ENCODE measurements around the gene DYNLT2.

DNA sequence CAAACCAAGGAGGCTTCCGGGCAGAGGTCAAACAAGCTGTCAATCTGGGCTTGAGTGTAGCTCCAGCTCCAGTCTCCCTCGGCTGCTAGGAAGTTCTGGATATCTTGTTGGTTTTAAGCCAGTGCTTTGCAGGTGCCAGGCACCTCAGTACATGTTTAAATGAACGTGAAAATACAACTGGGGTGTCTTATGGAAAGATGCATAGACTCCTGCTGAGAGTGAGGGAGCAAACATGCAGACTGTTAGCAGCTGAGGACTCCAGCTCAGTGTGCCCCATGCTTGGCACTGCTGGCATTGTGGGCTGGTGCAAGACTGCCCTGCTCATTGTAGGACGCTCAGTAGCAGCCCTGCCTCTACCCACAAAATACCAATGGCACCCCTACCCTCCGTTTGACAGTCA is 28.5 kb upstream of the DYNLT2 start:
- TF ChIP-seq, protein P1, sequence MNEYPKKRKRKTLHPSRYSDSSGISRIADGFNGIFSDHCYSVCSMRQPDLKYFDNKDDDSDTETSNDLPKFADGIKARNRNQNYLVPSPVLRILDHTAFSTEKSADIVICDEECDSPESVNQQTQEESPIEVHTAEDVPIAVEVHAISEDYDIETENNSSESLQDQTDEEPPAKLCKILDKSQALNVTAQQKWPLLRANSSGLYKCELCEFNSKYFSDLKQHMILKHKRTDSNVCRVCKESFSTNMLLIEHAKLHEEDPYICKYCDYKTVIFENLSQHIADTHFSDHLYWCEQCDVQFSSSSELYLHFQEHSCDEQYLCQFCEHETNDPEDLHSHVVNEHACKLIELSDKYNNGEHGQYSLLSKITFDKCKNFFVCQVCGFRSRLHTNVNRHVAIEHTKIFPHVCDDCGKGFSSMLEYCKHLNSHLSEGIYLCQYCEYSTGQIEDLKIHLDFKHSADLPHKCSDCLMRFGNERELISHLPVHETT (CRISPR knock-in tag; conservative IDR thresholded peaks at IDR 0.05): no peak
- no peak for TF ChIP-seq CENPX (CRISPR knock-in tag; IDR thresholded peaks at IDR 0.05)
- TF ChIP-seq, protein P2, sequence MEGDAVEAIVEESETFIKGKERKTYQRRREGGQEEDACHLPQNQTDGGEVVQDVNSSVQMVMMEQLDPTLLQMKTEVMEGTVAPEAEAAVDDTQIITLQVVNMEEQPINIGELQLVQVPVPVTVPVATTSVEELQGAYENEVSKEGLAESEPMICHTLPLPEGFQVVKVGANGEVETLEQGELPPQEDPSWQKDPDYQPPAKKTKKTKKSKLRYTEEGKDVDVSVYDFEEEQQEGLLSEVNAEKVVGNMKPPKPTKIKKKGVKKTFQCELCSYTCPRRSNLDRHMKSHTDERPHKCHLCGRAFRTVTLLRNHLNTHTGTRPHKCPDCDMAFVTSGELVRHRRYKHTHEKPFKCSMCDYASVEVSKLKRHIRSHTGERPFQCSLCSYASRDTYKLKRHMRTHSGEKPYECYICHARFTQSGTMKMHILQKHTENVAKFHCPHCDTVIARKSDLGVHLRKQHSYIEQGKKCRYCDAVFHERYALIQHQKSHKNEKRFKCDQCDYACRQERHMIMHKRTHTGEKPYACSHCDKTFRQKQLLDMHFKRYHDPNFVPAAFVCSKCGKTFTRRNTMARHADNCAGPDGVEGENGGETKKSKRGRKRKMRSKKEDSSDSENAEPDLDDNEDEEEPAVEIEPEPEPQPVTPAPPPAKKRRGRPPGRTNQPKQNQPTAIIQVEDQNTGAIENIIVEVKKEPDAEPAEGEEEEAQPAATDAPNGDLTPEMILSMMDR (CRISPR knock-in tag; IDR thresholded peaks at IDR 0.05): no peak
- no peak for TF ChIP-seq KAT7 (CRISPR knock-in tag; IDR thresholded peaks at IDR 0.05; ENCODE audit: borderline replicate concordance)

All from HepG2 (cell line).